Common myeloid progenitor, CD34-positive (primary cell): ENCODE measurements around the gene RAD17. TPM values are rescaled to one million over a fixed set of nuclear protein-coding genes. Genes with fewer than 3 reads are reported as not detected.
"Not testable (repeated sequence)": the region's sequence is repeated elsewhere in the genome, so short reads cannot be mapped to it uniquely, and the experiment has no call there.

Source experiments
- CTCF ChIA-PET: fragments of 350-600 bp; sonication (Branson Sonifier 250); formaldehyde crosslinking; loops from one replicate; lab custom pipeline; 2021; ENCODE audit warnings: antibody characterized with exemption; lab: Charles Lee
- POLR2A ChIA-PET: fragments of 350-600 bp; sonication (Branson Sonifier 250); formaldehyde crosslinking; loops from one replicate; lab custom pipeline; 2021; ENCODE audit warnings: antibody characterized with exemption; lab: Charles Lee
- DNase-seq, 3 donors: peaks; one replicate each; pipeline versions ENCODE4 v3.0.0 to v3.0.0-alpha.2; 2013
- H3K27ac ChIP-seq, 2 experiments: 1 replicate in 1 of 2; 2 replicates in 1 of 2; pipeline ENCODE4 v1.7.0; 2013; ENCODE audit warnings: inconsistent platforms in 2 of 2, low read length in 2 of 2, mild to moderate bottlenecking in 2 of 2, low read depth in 1 of 2, moderate library complexity in 1 of 2; ENCODE audit not compliant: severe bottlenecking in 2 of 2, insufficient read depth in 1 of 2, poor library complexity in 1 of 2
- H3K27me3 ChIP-seq, 5 experiments: replicated peaks in 2 of 5; 1 replicate in 3 of 5; 2 replicates in 2 of 5; pipeline versions ENCODE4 v1.6.1 to v1.7.0; 2013; ENCODE audit warnings: low read length in 4 of 5, mild to moderate bottlenecking in 2 of 5, moderate library complexity in 2 of 5, inconsistent platforms in 1 of 5; ENCODE audit not compliant: insufficient read depth in 5 of 5, control insufficient read depth in 4 of 5
- H3K36me3 ChIP-seq, 4 experiments: 1 replicate in 2 of 4; 2 replicates in 2 of 4; pipeline versions ENCODE4 v1.6.1 to v1.7.0; 2013; ENCODE audit warnings: low read length in 3 of 4, control low read depth in 1 of 4, mild to moderate bottlenecking in 1 of 4; ENCODE audit not compliant: control insufficient read depth in 4 of 4, insufficient read depth in 4 of 4
- H3K4me1 ChIP-seq, 4 experiments: 1 replicate in 3 of 4; 2 replicates in 1 of 4; pipeline versions ENCODE4 v1.6.1 to v1.7.1; 2013; ENCODE audit warnings: low read length in 3 of 4, mild to moderate bottlenecking in 3 of 4, control low read depth in 1 of 4, inconsistent platforms in 1 of 4, moderate library complexity in 1 of 4; ENCODE audit not compliant: control insufficient read depth in 4 of 4, insufficient read depth in 4 of 4; ENCODE audit errors: control extremely low read depth in 1 of 4
- H3K4me3 ChIP-seq, 7 experiments: 1 replicate in 4 of 7; 2 replicates in 3 of 7; pipeline versions ENCODE4 v1.5.1 to v1.7.0; 2013; ENCODE audit warnings: mild to moderate bottlenecking in 7 of 7, low read length in 6 of 7, moderate library complexity in 6 of 7, inconsistent platforms in 2 of 7, low read depth in 2 of 7, control low read depth in 1 of 7; ENCODE audit not compliant: insufficient read depth in 4 of 7, control insufficient read depth in 1 of 7; ENCODE audit errors: extremely low read depth in 1 of 7
- H3K9me3 ChIP-seq, 5 experiments: 1 replicate in 4 of 5; 2 replicates in 1 of 5; pipeline versions ENCODE4 v1.6.1 to v1.7.1; 2013; ENCODE audit warnings: low read length in 4 of 5, mild to moderate bottlenecking in 2 of 5, inconsistent platforms in 1 of 5, low read depth in 1 of 5, moderate library complexity in 1 of 5; ENCODE audit not compliant: control insufficient read depth in 4 of 5, insufficient read depth in 2 of 5; ENCODE audit errors: control extremely low read depth in 1 of 5
- WGBS: methylation state at CpG from one replicate; pipeline ENCODE4 v1.1.5; 2013; ENCODE audit not compliant: insufficient coverage; 5-methylcytosine and 5-hydroxymethylcytosine counted together
- polyA plus RNA-seq: library from polyadenylated mRNA; unstranded; fragments of 120-200 nt; gene quantifications from one replicate; pipeline ENCODE4 v1.2.1, GENCODE V29; 2013

The RAD17 gene, protein sequence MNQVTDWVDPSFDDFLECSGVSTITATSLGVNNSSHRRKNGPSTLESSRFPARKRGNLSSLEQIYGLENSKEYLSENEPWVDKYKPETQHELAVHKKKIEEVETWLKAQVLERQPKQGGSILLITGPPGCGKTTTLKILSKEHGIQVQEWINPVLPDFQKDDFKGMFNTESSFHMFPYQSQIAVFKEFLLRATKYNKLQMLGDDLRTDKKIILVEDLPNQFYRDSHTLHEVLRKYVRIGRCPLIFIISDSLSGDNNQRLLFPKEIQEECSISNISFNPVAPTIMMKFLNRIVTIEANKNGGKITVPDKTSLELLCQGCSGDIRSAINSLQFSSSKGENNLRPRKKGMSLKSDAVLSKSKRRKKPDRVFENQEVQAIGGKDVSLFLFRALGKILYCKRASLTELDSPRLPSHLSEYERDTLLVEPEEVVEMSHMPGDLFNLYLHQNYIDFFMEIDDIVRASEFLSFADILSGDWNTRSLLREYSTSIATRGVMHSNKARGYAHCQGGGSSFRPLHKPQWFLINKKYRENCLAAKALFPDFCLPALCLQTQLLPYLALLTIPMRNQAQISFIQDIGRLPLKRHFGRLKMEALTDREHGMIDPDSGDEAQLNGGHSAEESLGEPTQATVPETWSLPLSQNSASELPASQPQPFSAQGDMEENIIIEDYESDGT
- 32.2 TPM for polyA plus RNA-seq

- peak; percentile 94 to 97 (median 97) for DNase-seq
- CTCF ChIA-PET = interaction anchor here (0.6 to 1.4 kb wide), 3 partner anchors 10 to 320 kb away, joined by 4 read pairs; partner anchors contain the start of gene SLC30A5
- H3K9me3 ChIP-seq = no peaks in the 10 kb centered on the region
- peak within 1 kb of the TSS; percentile 98 to 100 for H3K27ac ChIP-seq
- peaks cover 16 to 26% (median 19%) of the 10 kb centered on the region in 4 experiments for H3K4me1 ChIP-seq
- no peaks in the 10 kb centered on the region for H3K27me3 ChIP-seq
- H3K36me3 ChIP-seq = peaks cover 10 to 23% (median 19%) of the 10 kb centered on the region in 4 experiments
- 0% methylated on average over 44 of the region's 66 CpGs for WGBS
- POLR2A ChIA-PET = no interaction called here
- peak within 1 kb of the TSS; percentile 79 to 100 (median 98) for H3K4me3 ChIP-seq
Observed at GRCh38 chr5:69369340-69370121, at the start of gene RAD17, which contains the start of the genes AK6 and TAF9. TSS of gene RAD17 (plus strand) at chr5:69369818. CDS start at chr5:69372209, 2,391 bp downstream. TSS of gene AK6 (minus strand) at chr5:69369520. CDS start at chr5:69369490, 30 bp downstream. TSS of gene TAF9 (minus strand) at chr5:69369520. CDS start at chr5:69365737, 3,783 bp downstream.

DNA sequence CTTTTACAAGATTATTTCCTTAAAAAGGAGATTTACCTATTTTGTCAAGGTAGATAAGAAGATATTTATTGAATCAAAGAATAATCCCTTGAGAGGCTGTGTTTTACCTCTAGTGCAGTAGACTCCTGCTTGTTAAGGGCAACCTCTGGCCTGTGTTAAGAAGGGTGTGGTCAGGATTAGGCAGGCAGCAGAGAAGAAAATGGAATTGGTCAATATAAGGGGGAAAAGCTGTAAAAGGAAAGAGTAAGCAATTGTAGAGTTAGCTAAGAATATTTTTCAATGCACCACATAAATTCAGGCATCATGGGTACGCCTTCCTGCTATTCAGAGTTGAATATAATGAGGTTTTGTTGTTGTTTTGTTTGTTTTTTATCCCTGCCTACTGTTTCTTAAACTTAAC, 43.3 kb upstream of the RAD17 start:
- no peaks in the 10 kb centered on the region for H3K9me3 ChIP-seq
- no peak overlapping the region for H3K4me3 ChIP-seq
- no peak for DNase-seq
- H3K27ac ChIP-seq = no peak overlapping the region
- peaks cover 0 to 8% (median 3%) of the 10 kb centered on the region in 4 experiments for H3K36me3 ChIP-seq
- peaks cover 0 to 2% (median under 1%) of the 10 kb centered on the region in 4 experiments for H3K4me1 ChIP-seq
- ChIA-PET CTCF (interaction anchor here (0.6 to 1.5 kb wide), 2 partner anchors 8 to 9 kb away, joined by 3 to 4 read pairs; no protein-coding TSS in a partner anchor), POLR2A (interaction anchor here (0.7 kb wide), 1 partner anchor 141 kb away, joined by 3 read pairs; no protein-coding TSS in a partner anchor)
- WGBS = no CpG with 5 or more reads among the region's 1 CpG
- no peaks in the 10 kb centered on the region for H3K27me3 ChIP-seq

- H3K4me1 ChIP-seq = peaks cover 0 to 18% (median 13%) of the 10 kb centered on the region in 4 experiments
- no peaks in the 10 kb centered on the region for H3K36me3 ChIP-seq
- 89% methylated on average over 5 of the region's 9 CpGs for WGBS
- no peaks in the 10 kb centered on the region for H3K27me3 ChIP-seq
- no peak overlapping the region for H3K27ac ChIP-seq
- no peak overlapping the region for H3K4me3 ChIP-seq
- DNase-seq = no peak
- ChIA-PET CTCF (no interaction called here), POLR2A (no interaction called here)
- H3K9me3 ChIP-seq = no peaks in the 10 kb centered on the region
Observed at GRCh38 chr5:69329905-69330489, 39.6 kb upstream of the RAD17 start.

DNA sequence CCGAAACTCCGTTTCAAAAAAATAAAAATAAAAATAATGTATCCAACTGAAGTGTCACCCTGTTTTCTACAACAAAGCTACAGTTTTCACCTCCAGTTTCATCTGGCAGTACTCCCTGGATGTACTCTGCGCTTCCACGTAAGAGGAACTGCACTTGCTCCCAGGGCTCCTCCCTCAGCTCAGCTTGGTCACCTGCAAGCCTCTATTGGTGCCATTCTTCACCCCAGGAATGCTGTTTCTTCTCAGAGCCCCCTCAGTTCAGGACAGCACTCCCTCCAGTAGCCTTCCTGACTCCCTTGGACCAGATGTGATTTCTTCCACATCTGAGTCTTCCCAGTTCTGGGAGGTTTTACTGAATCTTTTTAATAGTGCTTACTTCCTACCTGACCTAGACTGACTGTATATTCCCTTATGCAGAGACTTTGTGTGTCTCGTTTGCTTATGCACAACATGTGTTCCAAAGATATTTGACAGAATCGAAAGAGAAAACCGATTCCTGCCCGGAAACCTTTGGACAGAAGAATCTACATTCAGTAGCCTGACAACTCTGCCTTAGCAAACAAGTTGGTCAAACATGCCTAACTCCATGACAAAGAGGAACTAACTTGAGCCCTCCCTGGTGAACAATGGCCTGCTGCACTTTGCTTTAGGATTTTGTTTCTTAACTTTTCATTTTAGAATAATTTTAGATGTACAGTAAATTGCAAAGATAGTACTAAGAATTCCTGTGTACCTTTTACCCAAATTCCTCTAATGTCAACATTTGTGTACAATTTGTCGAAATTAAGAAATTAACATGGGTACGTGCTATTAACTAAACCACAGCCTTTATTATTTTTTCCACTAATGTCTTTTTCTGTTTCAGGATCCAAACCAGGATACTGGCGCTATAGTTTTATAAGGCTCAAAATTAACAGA, 37.8 kb upstream of the RAD17 start:
- no peaks in the 10 kb centered on the region for H3K27me3 ChIP-seq
- H3K27ac ChIP-seq = peak overlapping the region; percentile 64 to 84
- CTCF ChIA-PET = interaction anchor here (1.6 kb wide), 1 partner anchor 20 kb away, joined by 3 read pairs; no protein-coding TSS in a partner anchor
- no peaks in the 10 kb centered on the region for H3K9me3 ChIP-seq
- H3K4me1 ChIP-seq = peaks cover 0 to 19% (median 14%) of the 10 kb centered on the region in 4 experiments
- peak overlapping the region; percentile 54 to 91 (median 82) for H3K4me3 ChIP-seq
- DNase-seq = peak; percentile 20 to 67 (median 53)
- H3K36me3 ChIP-seq = no peaks in the 10 kb centered on the region
- POLR2A ChIA-PET = no interaction called here
- 47% methylated on average over 7 of the region's 11 CpGs for WGBS

- H3K27me3 ChIP-seq, H3K9me3 ChIP-seq, H3K36me3 ChIP-seq, H3K4me3 ChIP-seq, H3K27ac ChIP-seq, POLR2A ChIA-PET: not testable (repeated sequence)
- WGBS = 97% methylated on average over 21 of the region's 25 CpGs
- CTCF ChIA-PET = interaction anchor here (0.8 to 2.5 kb wide), 10 partner anchors 8 to 245 kb away, joined by 3 to 13 read pairs (median 4); no protein-coding TSS in a partner anchor
- peaks cover 0 to 19% (median 14%) of the 10 kb centered on the region in 4 experiments for H3K4me1 ChIP-seq
- DNase-seq = peak in 1 of 3 donors; percentile 18
Observed at GRCh38 chr5:69333668-69334315, 35.8 kb upstream of the RAD17 start.
